ENCODE results near the gene RCBTB2.

GRCh38 chr13:48531416-48532255, 1.2 kb downstream of the RCBTB2 start:
- no peak for TF ChIP-seq YY1 (IDR thresholded peaks at IDR 0.05; ENCODE audit: low read depth)
- no peak for TF ChIP-seq EGR1 (IDR thresholded peaks at IDR 0.05)
- TF ChIP-seq TAF1 (IDR thresholded peaks at IDR 0.05; ENCODE audit: low read depth): no peak
- no peak for TF ChIP-seq NFIC (IDR thresholded peaks at IDR 0.05)
- TF ChIP-seq REST (IDR thresholded peaks at IDR 0.05; ENCODE audit: low read depth): no peak
- TF ChIP-seq MAX (IDR thresholded peaks at IDR 0.05): no peak
- TF ChIP-seq EP300 (IDR thresholded peaks at IDR 0.05; ENCODE audit: borderline replicate concordance): no peak
- TF ChIP-seq RAD21 (IDR thresholded peaks at IDR 0.05; ENCODE audit: low read depth): no peak
- no peak for TF ChIP-seq FOXM1 (IDR thresholded peaks at IDR 0.05; ENCODE audit: borderline replicate concordance, low read depth)

All from Ishikawa (cell line).